AG09309 (cell line): Measurements from ENCODE around the gene N4BP2.

Source experiments
- DNase-seq: peaks from one replicate; pipeline ENCODE4 v3.0.0-alpha.2; 2010; ENCODE audit warnings: low read depth
- H3K4me3 ChIP-seq: 2 replicates; pipeline ENCODE4 v1.5.1; 2011; ENCODE audit warnings: mild to moderate bottlenecking, low read depth, low read length, moderate library complexity; ENCODE audit not compliant: control insufficient read depth
- CTCF ChIP-seq: IDR thresholded peaks from 2 replicates; pipeline ENCODE4 v1.5.1; 2011; ENCODE audit warnings: mild to moderate bottlenecking, low read depth, low read length, inconsistent platforms; ENCODE audit not compliant: insufficient read depth, control insufficient read depth; ENCODE audit errors: missing control alignments

Gene N4BP2

GRCh38 chr4:40150932-40151331, 94.3 kb downstream of the N4BP2 start:
- no peak overlapping the region for H3K4me3 ChIP-seq
- TF ChIP-seq CTCF, result no peak
- no peak for DNase-seq

- no peak for TF ChIP-seq CTCF
Measured at GRCh38 chr4:40152637-40153036, 96.0 kb downstream of the N4BP2 start.

GRCh38 chr4:40157436-40157835, 100.8 kb downstream of the N4BP2 start:
- no peak overlapping the region for H3K4me3 ChIP-seq
- TF ChIP-seq CTCF, result no peak
- DNase-seq, result no peak

More at GRCh38 chr4:40152637-40153036, 96.0 kb downstream of the N4BP2 start:
- DNase-seq, result no peak
- H3K4me3 ChIP-seq, result no peak overlapping the region

GRCh38 chr4:40160258-40160657, 103.6 kb downstream of the N4BP2 start:
- TF ChIP-seq CTCF, result no peak
- no peak overlapping the region for H3K4me3 ChIP-seq
- no peak for DNase-seq

- no peak for TF ChIP-seq CTCF
- no peak for DNase-seq
Measured at GRCh38 chr4:40164459-40164858, 107.8 kb downstream of the N4BP2 start.

GRCh38 chr4:40165916-40166315, 109.3 kb downstream of the N4BP2 start:
- TF ChIP-seq CTCF, result no peak
- DNase-seq, result no peak
- H3K4me3 ChIP-seq, result no peak overlapping the region

More at GRCh38 chr4:40164459-40164858, 107.8 kb downstream of the N4BP2 start:
- H3K4me3 ChIP-seq, result no peak overlapping the region

GRCh38 chr4:40168070-40168469, 111.4 kb downstream of the N4BP2 start:
- no peak overlapping the region for H3K4me3 ChIP-seq
- no peak for DNase-seq
- TF ChIP-seq CTCF, result no peak
